ENCODE measurements around the gene ZNF33B. TPM values are rescaled to one million over a fixed set of nuclear protein-coding genes. Genes with fewer than 3 reads are reported as not detected.

ZNF33B gene
- total RNA-seq: 2.2 TPM in 2 replicates

DNA sequence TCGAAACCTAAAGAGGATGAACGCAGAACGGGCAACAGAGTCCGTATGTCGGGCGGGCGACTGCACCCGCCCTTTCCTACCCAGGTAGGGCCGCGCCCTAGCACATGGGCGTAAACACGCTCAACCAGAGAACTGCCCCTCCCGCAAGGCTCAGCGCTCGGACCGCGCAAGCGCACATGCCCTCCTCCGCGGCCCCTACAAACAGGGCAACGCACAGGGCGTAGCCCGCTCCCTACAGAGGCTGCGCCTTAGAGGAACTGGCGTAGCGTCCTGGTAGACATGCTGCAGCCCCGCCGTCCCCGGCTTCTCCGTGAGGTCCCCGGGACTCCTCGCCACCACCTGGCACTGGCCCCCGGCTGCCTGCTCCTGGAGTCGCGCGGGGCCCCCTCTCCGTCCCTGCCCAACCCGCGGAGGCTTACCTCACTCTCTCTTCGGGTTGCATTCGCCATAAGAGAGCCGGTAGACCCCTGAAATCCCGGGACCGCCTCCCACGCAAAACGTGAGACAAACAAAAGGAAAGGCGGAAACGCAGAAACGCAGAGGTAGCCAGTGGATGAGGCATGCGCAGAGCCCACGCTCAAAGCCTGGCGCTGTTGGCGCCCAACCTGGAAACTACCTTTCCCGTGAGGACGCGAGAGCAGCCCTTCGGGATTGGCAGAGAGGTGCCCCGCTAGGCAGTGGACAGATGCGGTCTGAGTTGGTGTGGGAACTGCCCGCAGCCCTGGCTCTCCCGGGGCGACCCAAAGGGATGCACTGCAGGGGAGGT, at the start of gene ZNF33B:
Gene ZNF33B, minus strand, starts transcription at position 516 of the 766 bp plus-strand sequence. CDS start 1,642 bp downstream, outside the sequence.

Small RNA genes lying within 50 kb of the gene (small RNA-seq; reads per million reads assigned to genes)
- not detected for gene AL022345.1
- not detected for gene AL022345.2
- gene AL022345.3: not detected
- gene FXYD6P1: not detected
- gene RNU6-1170P: not detected

Other genes starting within 250 kb of the ZNF33B start
- 12.5 and 18.0 TPM in 2 replicates for gene BMS1, start 144.2 kb upstream of the ZNF33B start, total RNA-seq

Data from subcutaneous preadipocyte (primary cell).